Liver (tissue), 3 donors: ENCODE measurements around the gene B4GALT1.

ENCODE experiments used
- CTCF ChIP-seq: fragments of 150-350 bp; IDR thresholded peaks from 2 replicates; pipeline ENCODE4 v1.5.1; 2017; ENCODE audit warnings: improper control_type of control experiment, low read depth, low read length; ENCODE audit not compliant: missing input control
- HNF4G ChIP-seq: IDR thresholded peaks from 2 replicates; pipeline ENCODE4 v1.6.1; 2016; ENCODE audit warnings: antibody characterized with exemption
- RAD21 ChIP-seq, 2 donors: IDR thresholded peaks; 2 replicates each; pipeline ENCODE4 v1.6.1; 2016; ENCODE audit warnings: antibody characterized with exemption in 2 of 2, mild to moderate bottlenecking in 2 of 2
- RXRA ChIP-seq, 2 donors: IDR thresholded peaks; 2 replicates each; pipeline ENCODE4 v1.6.1; 2017 to 2018; ENCODE audit warnings: antibody characterized with exemption in 2 of 2, mild to moderate bottlenecking in 1 of 2
- ZBTB33 ChIP-seq: IDR thresholded peaks from 2 replicates; pipeline ENCODE4 v1.6.1; 2016; ENCODE audit warnings: antibody characterized with exemption
- donor health status: healthy.
- donor health status: healthy.

GRCh38 chr9:33142535-33142934 lies 24.6 kb downstream of the B4GALT1 start:
- no peak for TF ChIP-seq ZBTB33
- no peak for TF ChIP-seq RAD21 (IDR thresholded peaks at IDR 0.05)
- TF ChIP-seq CTCF = no peak
- TF ChIP-seq RXRA (IDR thresholded peaks at IDR 0.05) = no peak
- no peak for TF ChIP-seq HNF4G
